Smooth muscle cell (in vitro differentiated cells): ENCODE results near the gene ZNF488. TPM values are rescaled to one million over a fixed set of nuclear protein-coding genes. Genes with fewer than 3 reads are reported as not detected.

Experiments
- DNase-seq: peaks from one replicate; lab custom pipeline; 2025; ENCODE audit not compliant: unreplicated experiment; lab: John Stamatoyannopoulos, UW
- H2AFZ ChIP-seq: fragments of 200-600 bp; sonication (generic); 2 replicates; pipeline ENCODE4 v1.6.0; 2016; ENCODE audit warnings: antibody characterized with exemption, low read depth, mild to moderate bottlenecking
- H3F3A ChIP-seq: fragments of 200-600 bp; sonication (generic); 2 replicates; pipeline ENCODE4 v1.6.0; 2017; ENCODE audit warnings: antibody characterized with exemption, low read depth
- H3K27ac ChIP-seq: fragments of 200-600 bp; sonication (generic); 2 replicates; pipeline ENCODE4 v1.5.1; 2016; ENCODE audit warnings: low read depth, mild to moderate bottlenecking
- H3K27me3 ChIP-seq: fragments of 200-600 bp; sonication (generic); 2 replicates; pipeline ENCODE4 v1.6.1; 2016; ENCODE audit warnings: low read depth, mild to moderate bottlenecking
- H3K36me3 ChIP-seq: fragments of 200-600 bp; sonication (generic); 2 replicates; pipeline ENCODE4 v1.5.1; 2016; ENCODE audit warnings: low read depth
- H3K4me1 ChIP-seq: fragments of 200-600 bp; sonication (generic); 2 replicates; pipeline ENCODE4 v1.5.1; 2016; ENCODE audit warnings: low read depth
- H3K4me2 ChIP-seq: fragments of 200-600 bp; sonication (generic); 2 replicates; pipeline ENCODE4 v1.6.0; 2016; ENCODE audit warnings: mild to moderate bottlenecking
- H3K4me3 ChIP-seq: fragments of 200-600 bp; sonication (generic); 2 replicates; pipeline ENCODE4 v1.5.1; 2016; ENCODE audit warnings: mild to moderate bottlenecking
- H3K79me2 ChIP-seq: fragments of 200-600 bp; sonication (generic); 2 replicates; pipeline ENCODE4 v1.6.0; 2016; ENCODE audit warnings: low read depth, mild to moderate bottlenecking
- H3K9ac ChIP-seq: fragments of 200-600 bp; sonication (generic); 2 replicates; pipeline ENCODE4 v1.6.0; 2016; ENCODE audit warnings: low read depth
- H3K9me3 ChIP-seq: fragments of 200-600 bp; sonication (generic); replicated peaks from 2 replicates; pipeline ENCODE4 v1.5.1; 2016; ENCODE audit warnings: low read depth
- H4K20me1 ChIP-seq: fragments of 200-600 bp; sonication (generic); 2 replicates; pipeline ENCODE4 v1.6.0; 2016; ENCODE audit warnings: low read depth
- CTCF ChIP-seq: fragments of 200-600 bp; sonication (generic); IDR thresholded peaks from 2 replicates; pipeline ENCODE4 v1.5.1; 2017; ENCODE audit warnings: borderline replicate concordance, mild to moderate bottlenecking, antibody characterized with exemption; ENCODE audit not compliant: insufficient read depth, poor library complexity, severe bottlenecking
- WGBS: methylation state at CpG from one replicate; pipeline ENCODE4 v1.1.7; 2016; ENCODE audit warnings: low lambda C conversion rate; 5-methylcytosine and 5-hydroxymethylcytosine counted together
- polyA plus RNA-seq: library from polyadenylated mRNA; unstranded; fragments of >200 nt; fragmentation: Nextera tagmentation; extraction: Ambion mirVana; gene quantifications from 2 replicates; pipeline ENCODE4 v1.2.1, GENCODE V29; 2016
- total RNA-seq: library from RNA; depleted of rRNA; stranded (reverse); fragments of >200 nt; gene quantifications from 2 replicates; pipeline ENCODE4 v1.2.3, GENCODE V29; 2014

The ZNF488 gene
- total and polyA plus RNA-seq, 2 experiments from 2014 or later = 1.1 TPM; not detected in 1

GRCh38 chr10:47415520-47416304 is 31.6 kb upstream of the ZNF488 start:
- DNase-seq = no peak
- Histone ChIP-seq H2AFZ (no peak overlapping the region), H3K9ac (no peak overlapping the region), H3F3A (no peaks in the 10 kb centered on the region), H3K4me2 (no peak overlapping the region), H3K27ac (no peak overlapping the region), H3K27me3 (no peaks in the 10 kb centered on the region), H4K20me1 (no peaks in the 10 kb centered on the region), H3K36me3 (no peaks in the 10 kb centered on the region), H3K9me3 (no peaks in the 10 kb centered on the region), H3K4me3 (no peak overlapping the region), H3K79me2 (no peaks in the 10 kb centered on the region), H3K4me1 (no peaks in the 10 kb centered on the region)
- no peak for TF ChIP-seq CTCF
- WGBS = 96% methylated on average over 6 of the region's 6 CpGs

GRCh38 chr10:47414752-47415519 is 30.8 kb upstream of the ZNF488 start:
- Histone ChIP-seq H2AFZ (no peak overlapping the region), H3K27ac (no peak overlapping the region), H3F3A (no peaks in the 10 kb centered on the region), H3K4me2 (no peak overlapping the region), H3K9ac (no peak overlapping the region), H3K4me3 (no peak overlapping the region), H3K36me3 (no peaks in the 10 kb centered on the region), H4K20me1 (no peaks in the 10 kb centered on the region), H3K79me2 (no peaks in the 10 kb centered on the region), H3K27me3 (no peaks in the 10 kb centered on the region), H3K4me1 (no peaks in the 10 kb centered on the region), H3K9me3 (no peaks in the 10 kb centered on the region)
- no peak for TF ChIP-seq CTCF
- no peak for DNase-seq
- 95% methylated on average over 19 of the region's 19 CpGs for WGBS

- H4K20me1 ChIP-seq = no peaks in the 10 kb centered on the region
- no peaks in the 10 kb centered on the region for H3K4me1 ChIP-seq
- no peak for TF ChIP-seq CTCF
- H3K79me2 ChIP-seq = no peaks in the 10 kb centered on the region
- H3K9me3 ChIP-seq = no peaks in the 10 kb centered on the region
- H3K4me2 ChIP-seq = no peak overlapping the region
- H3K27me3 ChIP-seq = no peaks in the 10 kb centered on the region
- H3K4me3 ChIP-seq = no peak overlapping the region
- WGBS = 94% methylated on average over 2 of the region's 2 CpGs
- H3K9ac ChIP-seq = no peak overlapping the region
- H3F3A ChIP-seq = no peaks in the 10 kb centered on the region
- H3K27ac ChIP-seq = no peak overlapping the region
- no peak for DNase-seq
- H2AFZ ChIP-seq = no peak overlapping the region
- no peaks in the 10 kb centered on the region for H3K36me3 ChIP-seq
Measured at GRCh38 chr10:47414227-47414592, 30.1 kb upstream of the ZNF488 start.
